ENCODE results near the gene ALKBH6. TPM values are rescaled to one million over a fixed set of nuclear protein-coding genes. Genes with fewer than 3 reads are reported as not detected.

ALKBH6 gene
- total RNA-seq, 1 experiment from 2014 or later: 32.5 TPM

GRCh38 chr19:36025541-36025940 lies 11.5 kb upstream of the ALKBH6 start:
- H3K27me3 Mint-ChIP-seq (ENCODE audit: low read depth): no peaks in the 10 kb centered on the region; the same call in 1 of the 2 replicates
- H4K20me1 ChIP-seq (ENCODE audit: control insufficient read depth, insufficient read depth, insufficient read length): no peaks in the 10 kb centered on the region
- H3K4ac ChIP-seq (ENCODE audit: low read depth, low read length): no peak overlapping the region
- H3K23me2 ChIP-seq (ENCODE audit: insufficient read length, low read depth, low read length, poor library complexity, severe bottlenecking): no peaks in the 10 kb centered on the region
- no peaks in the 10 kb centered on the region for H3K79me2 ChIP-seq (ENCODE audit: insufficient read depth, low read length)
- H3K79me1 ChIP-seq (ENCODE audit: insufficient read depth, low read depth, low read length, poor library complexity, severe bottlenecking): no peaks in the 10 kb centered on the region
- no peak overlapping the region for H3K56ac ChIP-seq (ENCODE audit: insufficient read length, low read depth, low read length)
- WGBS (ENCODE audit: extremely low coverage, insufficient read length, low lambda C conversion rate): no CpG with 5 or more reads among the region's 1 CpG
- no peak overlapping the region for H2AFZ ChIP-seq (ENCODE audit: low read length)
- no peak for DNase-seq
- H2BK120ac ChIP-seq (ENCODE audit: low read depth, low read length, poor library complexity, severe bottlenecking): no peak overlapping the region
- H3K18ac ChIP-seq (ENCODE audit: insufficient read length, low read depth, low read length): no peak overlapping the region
- no peak overlapping the region for H2BK15ac ChIP-seq (ENCODE audit: low read depth, low read length)
- no peaks in the 10 kb centered on the region for H3K9me3 ChIP-seq (ENCODE audit: control insufficient read depth, low read depth, low read length)
- H3K23ac ChIP-seq (ENCODE audit: insufficient read length, low read depth, low read length): no peak overlapping the region
- H4K91ac ChIP-seq (ENCODE audit: insufficient read length, low read depth, low read length): no peak overlapping the region
- H4K8ac ChIP-seq (replicated peaks; ENCODE audit: insufficient read length, low read depth, low read length): no peak overlapping the region
- no peak overlapping the region for H2BK20ac ChIP-seq (ENCODE audit: low read depth, low read length, poor library complexity, severe bottlenecking)
- no peak overlapping the region for H3K27ac ChIP-seq (ENCODE audit: insufficient read length, low read depth, low read length)
- no peak overlapping the region for H3K27ac Mint-ChIP-seq
- no peak overlapping the region for H3K9ac ChIP-seq (ENCODE audit: extremely low read depth, insufficient read length, low read length)
- no peak overlapping the region for H2BK12ac ChIP-seq (ENCODE audit: insufficient read length, low read depth, low read length)
- no peak overlapping the region for H4K5ac ChIP-seq (ENCODE audit: insufficient read length, low read depth, low read length)
- no peak overlapping the region for H3K4me2 ChIP-seq (ENCODE audit: insufficient read depth, insufficient read length, low read length)
- H2AK5ac ChIP-seq (ENCODE audit: insufficient read length, low read length): no peak overlapping the region
- no peaks in the 10 kb centered on the region; a peak in 1 of 5 replicates for H3K9me3 Mint-ChIP-seq
- no peak for TF ChIP-seq CTCF (conservative IDR thresholded peaks at IDR 0.05)
- H3K27me3 ChIP-seq (ENCODE audit: insufficient read depth, low read length): no peaks in the 10 kb centered on the region
- no peak overlapping the region for H3K14ac ChIP-seq (ENCODE audit: insufficient read depth, low read length)
- H2BK5ac ChIP-seq (ENCODE audit: insufficient read length, low read length): no peak overlapping the region
- no peak overlapping the region for H3T11ph ChIP-seq (ENCODE audit: low read length)
- peaks cover 11 to 51% (median 46%) of the 10 kb centered on the region in 3 experiments for H3K36me3 Mint-ChIP-seq (ENCODE audit: insufficient read depth in 1 of 3, low read depth in 3 of 3)
- H3K4me3 Mint-ChIP-seq: no peak overlapping the region; a peak in 1 of 5 replicates
- H3K4me1 Mint-ChIP-seq: no peaks in the 10 kb centered on the region
- H3K4me1 ChIP-seq (ENCODE audit: insufficient read depth, low read length): no peaks in the 10 kb centered on the region

Data from H9 (cell line).